Activated T-cell treated with anti-CD3 and anti-CD28 coated beads for 4 hours (primary cell): ENCODE measurements around the gene LARGE2.

Source experiments
- DNase-seq: peaks from one replicate; pipeline ENCODE4 v3.0.0-alpha.2; 2020

The LARGE2 gene

GRCh38 chr11:45922425-45923082 lies at the start of gene LARGE2:
Gene LARGE2 (plus strand): TSS chr11:45922656. CDS start chr11:45922883, 227 bp downstream.
- no peak for DNase-seq

GRCh38 chr11:45876401-45876800 lies 46.1 kb upstream of the LARGE2 start:
- DNase-seq = no peak

- no peak for DNase-seq
These were observed 45.2 kb upstream of the LARGE2 start for GRCh38 chr11:45877221-45877620.

- no peak for DNase-seq
These were observed 44.6 kb upstream of the LARGE2 start for GRCh38 chr11:45877845-45878244.

- no peak for DNase-seq
These were observed 42.4 kb upstream of the LARGE2 start for GRCh38 chr11:45879803-45880686.

GRCh38 chr11:45880772-45881570 lies 41.5 kb upstream of the LARGE2 start:
- DNase-seq = no peak

- no peak for DNase-seq
These were observed 40.6 kb upstream of the LARGE2 start for GRCh38 chr11:45881708-45882368.

- no peak for DNase-seq
These were observed 37.8 kb upstream of the LARGE2 start for GRCh38 chr11:45884596-45885185.

- peak; percentile 26 for DNase-seq
These were observed 37.1 kb upstream of the LARGE2 start, which contains the start of gene MAPK8IP1 for GRCh38 chr11:45885274-45885920. Gene MAPK8IP1 (plus strand): TSS chr11:45885651. CDS start chr11:45885821, 170 bp downstream.

GRCh38 chr11:45885921-45886721 lies 36.3 kb upstream of the LARGE2 start:
- DNase-seq = no peak

GRCh38 chr11:45886816-45887520 lies 35.5 kb upstream of the LARGE2 start:
- no peak for DNase-seq

- no peak for DNase-seq
These were observed 34.9 kb upstream of the LARGE2 start for GRCh38 chr11:45887587-45887986.

- DNase-seq = no peak
These were observed 32.9 kb upstream of the LARGE2 start for GRCh38 chr11:45889555-45889954.

- DNase-seq = no peak
These were observed 32.5 kb upstream of the LARGE2 start for GRCh38 chr11:45889966-45890365.

GRCh38 chr11:45890886-45891550 lies 31.4 kb upstream of the LARGE2 start:
- DNase-seq = no peak

GRCh38 chr11:45892856-45893255 lies 29.6 kb upstream of the LARGE2 start:
- no peak for DNase-seq

GRCh38 chr11:45894555-45895247 lies 27.8 kb upstream of the LARGE2 start:
- no peak for DNase-seq

GRCh38 chr11:45895553-45896259 lies 26.8 kb upstream of the LARGE2 start:
- no peak for DNase-seq
